H54 (cell line): ENCODE results near the gene SRCAP.
A peak's percentile ranks its signal among the peaks of the same experiment; 100 is the strongest.

Source experiments
- DNase-seq: peaks from one replicate; pipeline ENCODE4 v3.0.0; 2011; ENCODE audit warnings: low spot score, mixed read lengths; ENCODE audit not compliant: insufficient read length
- FAIRE-seq: peaks from 3 replicates; lab custom pipeline; 2011; peaks lifted over from hg19 to GRCh38; lab: Jason Lieb, UNC
- POLR2A ChIP-seq: IDR thresholded peaks from 2 replicates; pipeline ENCODE4 v1.6.1; 2011; ENCODE audit warnings: low read depth, mild to moderate bottlenecking, low read length

The SRCAP gene

DNA sequence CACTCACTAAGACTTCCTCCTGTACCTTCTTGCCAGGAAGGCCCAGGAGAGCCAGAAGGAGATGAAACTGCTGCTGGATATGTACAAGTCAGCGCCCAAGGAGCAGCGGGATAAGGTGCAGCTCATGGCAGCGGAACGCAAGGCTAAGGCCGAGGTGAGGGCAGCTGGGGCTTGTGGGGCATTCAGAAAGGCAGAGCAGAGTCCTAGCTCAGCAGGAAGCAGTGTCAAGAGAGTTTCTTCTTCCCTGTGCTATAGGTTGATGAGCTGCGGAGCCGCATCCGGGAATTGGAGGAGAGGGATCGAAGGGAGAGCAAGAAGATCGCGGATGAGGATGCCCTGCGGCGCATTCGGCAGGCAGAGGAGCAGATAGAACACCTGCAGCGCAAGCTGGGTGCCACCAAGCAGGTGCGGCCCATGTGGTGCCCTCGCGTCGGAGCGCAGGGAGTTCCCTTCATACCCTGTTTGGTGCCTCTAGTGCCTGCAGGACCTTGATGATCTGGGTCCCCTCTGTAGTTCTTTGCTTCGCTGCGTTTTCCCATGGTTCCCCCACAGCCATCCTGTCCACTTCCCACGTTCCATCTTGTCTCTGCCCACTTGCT lies 69.7 kb downstream of the SRCAP start:
- no peak for TF ChIP-seq POLR2A
- DNase-seq (no peak), FAIRE-seq (no peak)

DNA sequence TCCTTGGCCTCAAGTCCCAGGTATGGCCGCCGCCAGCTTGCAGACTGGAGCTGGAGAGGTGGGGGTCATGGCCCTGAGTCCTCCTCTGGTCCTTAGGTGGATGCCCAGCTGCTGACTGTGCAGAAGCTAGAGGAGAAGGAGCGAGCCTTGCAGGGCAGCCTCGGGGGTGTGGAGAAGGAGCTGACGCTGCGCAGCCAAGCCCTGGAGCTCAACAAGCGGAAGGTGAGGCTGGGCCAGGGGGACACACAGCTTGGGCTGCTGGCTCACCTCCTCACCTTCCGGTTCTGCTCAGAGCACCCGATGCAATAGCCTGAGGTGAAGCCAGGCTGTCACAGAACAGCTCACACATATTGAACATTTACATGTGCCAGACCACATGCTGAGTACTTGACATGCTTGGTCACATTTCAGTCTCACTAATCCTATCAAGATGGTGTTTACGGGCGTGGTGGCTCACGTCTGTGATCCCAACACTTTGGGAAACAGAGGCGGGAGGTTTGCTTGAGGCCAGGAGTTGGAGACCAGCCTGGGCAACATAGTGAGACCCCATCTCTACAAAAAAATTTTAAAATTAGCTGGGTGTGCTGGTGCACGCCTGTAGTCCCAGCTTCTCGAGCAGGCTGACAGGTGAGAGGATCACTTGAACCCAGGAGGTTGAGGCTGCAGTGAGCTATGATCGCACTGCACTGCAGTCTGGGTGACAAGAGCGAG lies 70.6 kb downstream of the SRCAP start:
- DNase-seq (no peak), FAIRE-seq (no peak)
- no peak for TF ChIP-seq POLR2A

DNA sequence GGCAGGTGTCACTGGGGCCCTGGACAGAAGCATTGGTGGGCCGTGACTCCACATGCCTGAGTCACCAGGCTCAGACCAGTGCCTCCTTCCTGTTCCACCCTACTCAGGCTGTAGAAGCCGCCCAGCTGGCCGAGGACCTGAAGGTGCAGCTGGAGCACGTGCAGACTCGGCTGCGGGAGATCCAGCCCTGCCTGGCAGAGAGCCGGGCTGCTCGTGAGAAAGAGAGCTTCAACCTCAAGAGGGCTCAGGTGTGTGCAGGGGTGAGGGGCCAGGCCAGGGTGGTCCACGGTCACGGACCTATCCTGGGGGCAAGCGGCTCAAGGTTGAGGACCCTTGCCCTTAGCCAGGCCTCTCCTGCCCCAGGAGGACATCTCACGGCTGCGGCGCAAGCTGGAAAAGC lies 72.8 kb downstream of the SRCAP start:
- no peak for FAIRE-seq
- TF ChIP-seq POLR2A: no peak
- DNase-seq: no peak

DNA sequence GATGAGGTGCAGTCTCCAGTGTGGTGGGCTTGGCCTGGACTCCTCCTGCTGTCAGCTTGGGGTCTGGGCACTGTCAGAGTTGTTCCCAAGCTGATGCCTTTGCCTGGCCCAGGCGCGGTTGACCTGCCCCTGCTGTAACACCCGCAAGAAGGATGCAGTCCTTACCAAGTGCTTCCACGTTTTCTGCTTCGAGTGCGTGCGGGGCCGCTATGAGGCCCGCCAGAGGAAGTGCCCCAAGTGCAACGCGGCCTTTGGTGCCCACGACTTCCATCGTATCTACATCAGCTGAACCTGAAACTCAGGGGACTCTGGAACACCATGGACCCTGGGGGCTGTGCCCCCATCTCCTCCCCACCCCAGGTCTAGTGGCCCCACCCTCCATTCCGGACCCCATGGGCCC lies 74.9 kb downstream of the SRCAP start:
- FAIRE-seq (no peak), DNase-seq (no peak)
- TF ChIP-seq POLR2A: no peak

DNA sequence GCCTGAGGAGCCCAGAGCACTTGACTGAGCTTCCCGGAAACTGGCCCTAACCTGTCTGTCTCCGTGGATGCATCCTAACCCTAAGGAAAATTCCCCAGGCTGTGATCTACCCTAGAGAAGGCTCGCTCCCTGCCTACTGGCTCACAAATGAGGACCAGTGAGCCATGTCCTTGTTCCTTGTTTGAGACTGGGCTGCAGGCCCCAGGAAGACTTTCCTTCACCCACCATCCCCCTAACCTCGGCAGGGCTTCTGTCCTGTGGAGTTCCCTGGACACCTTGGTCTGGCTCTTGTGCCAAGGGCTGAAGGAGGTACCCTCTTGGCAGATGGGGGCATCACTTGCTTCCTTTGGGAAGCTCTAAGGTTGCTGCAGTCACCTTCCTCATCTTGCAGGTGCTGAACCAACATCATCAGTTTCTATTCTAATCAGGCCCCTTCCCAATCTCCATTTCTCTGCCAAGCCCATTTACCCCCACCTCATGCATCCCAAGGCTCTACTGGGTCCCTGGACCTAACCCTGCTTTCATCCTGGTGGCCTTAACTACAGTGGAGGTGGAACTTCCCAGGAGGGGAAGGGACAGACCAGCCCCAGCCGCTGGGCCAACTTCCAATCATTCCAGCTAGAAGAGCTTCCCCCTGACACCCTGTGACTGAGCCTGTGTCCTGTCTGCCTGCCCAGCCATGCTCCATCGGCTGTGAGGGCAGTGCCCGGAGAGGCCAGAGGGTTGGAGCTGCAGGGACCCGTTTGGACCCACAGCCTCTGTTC lies 75.6 kb downstream of the SRCAP start:
- DNase-seq (no peak), FAIRE-seq (no peak)
- TF ChIP-seq POLR2A: no peak

DNA sequence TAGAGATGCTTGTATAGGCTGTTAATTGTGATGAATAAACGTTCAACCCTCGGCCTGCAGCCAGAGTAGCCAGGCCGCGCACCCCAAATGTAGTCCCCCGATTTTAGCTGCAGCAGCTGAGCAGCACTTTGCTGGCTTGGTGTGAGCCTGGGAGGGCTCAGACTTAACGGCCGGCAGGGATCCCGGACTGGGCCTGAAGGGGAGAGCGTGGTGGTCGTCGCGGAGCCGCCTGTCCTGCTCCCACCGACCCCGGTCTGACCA lies 76.1 kb downstream of the SRCAP start:
- TF ChIP-seq POLR2A: no peak
- FAIRE-seq: no peak
- DNase-seq: no peak

DNA sequence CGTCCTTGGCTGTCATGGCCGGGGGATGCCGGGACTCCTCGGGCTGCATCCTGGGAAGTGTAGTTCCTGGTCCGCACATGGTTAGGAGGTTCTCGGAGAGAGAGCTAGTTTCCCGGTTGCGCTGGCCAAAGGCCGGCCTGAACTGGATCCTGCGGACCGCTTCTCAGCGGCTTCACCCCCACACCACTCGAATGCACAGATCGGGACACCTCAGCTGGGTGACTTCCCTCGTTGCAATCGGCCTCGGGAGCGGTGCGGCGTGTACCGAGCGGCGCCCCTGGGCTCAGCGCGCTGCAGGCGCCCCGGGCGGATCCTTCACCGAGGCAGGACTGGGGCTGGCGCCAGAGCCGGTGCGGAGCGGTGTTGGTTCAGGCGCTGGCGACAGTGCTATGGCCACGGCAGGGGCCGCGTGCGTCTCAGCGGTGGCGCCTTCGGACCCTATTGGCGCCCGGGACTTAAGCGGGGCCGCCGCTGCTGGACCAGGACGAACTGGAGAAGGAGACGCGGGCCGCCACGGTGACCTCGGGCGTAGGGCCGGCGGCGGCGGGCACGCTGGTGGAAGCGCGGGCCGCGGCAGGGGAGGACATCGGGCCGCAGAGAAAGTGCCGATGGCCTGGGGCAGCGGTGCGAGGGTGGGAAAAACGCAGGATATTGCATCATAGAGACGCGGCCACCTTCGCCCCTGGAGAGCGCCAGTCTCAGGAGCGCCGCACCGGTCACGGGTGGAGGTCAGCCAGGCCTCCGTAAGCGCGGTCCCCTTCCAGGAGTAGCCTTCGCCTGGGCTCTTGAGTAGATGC lies 76.6 kb downstream of the SRCAP start:
- TF ChIP-seq POLR2A: 0 out of 2 replicates have a peak, but pooled peaks have one; percentile 5
- DNase-seq: no peak
- no peak for FAIRE-seq

DNA sequence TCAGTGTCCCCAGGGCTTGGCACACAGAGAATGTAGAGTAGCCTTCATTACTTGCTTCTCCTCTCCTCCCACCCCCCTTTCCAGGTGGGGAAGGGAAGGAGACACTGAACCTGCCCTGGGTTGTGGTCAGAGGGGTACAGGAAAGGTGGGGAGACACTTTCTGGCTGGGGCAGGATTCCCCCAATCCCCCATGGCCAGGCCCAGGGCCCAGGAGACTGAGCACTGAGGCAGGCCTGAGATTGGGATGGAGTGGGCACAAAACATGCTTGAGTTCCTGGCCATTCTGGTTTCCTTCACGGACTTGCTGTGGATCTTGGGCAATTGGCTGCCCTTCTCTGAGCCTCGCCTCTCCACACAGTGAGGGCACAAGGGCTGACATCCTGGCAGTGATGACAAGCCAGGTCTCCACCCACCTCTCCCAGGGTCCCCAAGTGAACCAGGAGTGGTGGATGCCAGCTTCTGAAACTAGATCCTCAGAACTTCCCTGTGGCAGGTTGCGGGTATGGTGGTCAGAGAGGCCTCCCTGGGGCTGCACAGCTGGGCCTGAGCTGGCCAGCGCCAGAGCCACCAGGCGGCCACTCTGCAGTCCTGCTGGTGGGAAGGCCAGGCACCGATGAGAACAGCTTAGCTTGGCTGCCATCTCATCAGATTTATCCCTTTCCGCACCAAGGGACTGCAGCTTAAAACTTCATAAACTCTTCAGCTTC lies 78.8 kb downstream of the SRCAP start:
- no peak for FAIRE-seq
- no peak for DNase-seq
- TF ChIP-seq POLR2A: no peak

DNA sequence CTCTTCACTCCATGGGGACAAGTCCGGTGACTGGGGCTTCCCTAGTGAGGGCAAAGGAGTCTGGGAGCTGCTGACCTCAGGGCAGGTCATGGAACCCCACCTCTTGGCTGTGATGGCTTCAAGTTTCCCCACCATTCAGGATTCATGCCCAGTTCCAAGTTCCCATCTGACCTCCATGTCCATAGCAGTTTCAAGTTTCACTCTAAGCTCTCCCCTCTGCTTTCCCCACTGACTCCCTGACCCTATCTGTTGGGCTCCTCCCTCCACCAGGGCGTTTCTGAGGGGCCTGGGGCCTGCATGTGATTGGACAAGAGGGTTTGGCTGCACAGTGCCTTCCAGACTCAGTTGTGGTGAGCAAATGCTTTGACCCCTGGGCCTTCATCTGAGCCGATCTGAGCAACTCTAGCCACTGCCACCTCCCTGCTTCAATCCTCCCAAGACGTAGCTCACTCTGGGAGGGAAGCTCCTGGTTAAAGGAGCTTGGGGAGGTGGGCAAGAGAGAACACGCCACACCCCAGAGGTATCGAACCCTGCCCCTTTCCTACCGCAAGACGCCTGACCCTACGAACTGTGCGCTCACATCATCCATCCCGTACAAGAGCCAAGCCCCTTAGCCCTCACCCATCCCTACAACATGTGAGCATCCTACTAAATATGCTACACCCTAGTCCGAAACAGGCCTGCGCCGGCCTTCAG lies 79.7 kb downstream of the SRCAP start:
- TF ChIP-seq POLR2A: no peak
- DNase-seq (no peak), FAIRE-seq (no peak)

DNA sequence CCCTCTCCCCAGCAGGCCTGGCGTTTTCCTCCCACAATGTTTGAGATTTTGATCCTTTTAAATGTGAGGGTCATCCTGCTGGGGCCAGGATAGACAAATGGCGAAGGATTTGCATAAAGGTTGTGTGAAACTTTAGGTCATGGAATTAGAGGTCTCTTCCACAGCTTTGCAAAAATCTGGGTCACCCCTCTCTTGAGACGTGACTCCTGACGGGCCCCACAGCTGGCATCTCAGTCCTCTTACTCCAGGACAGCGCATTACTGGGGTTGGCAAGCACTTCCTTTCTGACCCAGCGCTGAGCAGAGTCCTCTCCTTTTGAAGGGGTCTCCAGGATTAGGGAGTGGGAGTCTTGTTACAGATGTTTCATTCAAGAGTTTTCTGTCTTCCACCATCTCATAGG lies 80.6 kb downstream of the SRCAP start:
- no peak for FAIRE-seq
- DNase-seq: no peak
- TF ChIP-seq POLR2A: no peak

DNA sequence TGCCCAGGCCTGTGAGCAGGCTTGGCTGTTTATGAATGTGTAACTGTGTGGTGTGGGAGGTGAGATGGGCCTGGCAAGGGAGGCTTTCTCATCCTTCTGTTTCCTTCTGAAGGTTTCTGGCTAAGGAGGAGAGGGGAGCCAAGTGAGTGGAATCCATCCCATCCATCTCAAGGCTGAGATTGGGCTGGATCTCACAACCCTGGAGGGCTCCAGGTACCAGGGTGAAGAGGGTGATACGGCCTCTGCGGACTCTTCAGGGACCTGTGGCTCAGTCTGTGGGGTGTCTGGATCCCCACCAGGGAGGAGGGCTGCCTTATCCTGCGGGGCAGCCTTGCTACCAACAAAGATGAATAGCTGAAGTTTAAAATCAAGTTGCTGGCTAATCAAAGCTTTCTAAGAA lies 81.0 kb downstream of the SRCAP start:
- FAIRE-seq (no peak), DNase-seq (no peak)
- no peak for TF ChIP-seq POLR2A

DNA sequence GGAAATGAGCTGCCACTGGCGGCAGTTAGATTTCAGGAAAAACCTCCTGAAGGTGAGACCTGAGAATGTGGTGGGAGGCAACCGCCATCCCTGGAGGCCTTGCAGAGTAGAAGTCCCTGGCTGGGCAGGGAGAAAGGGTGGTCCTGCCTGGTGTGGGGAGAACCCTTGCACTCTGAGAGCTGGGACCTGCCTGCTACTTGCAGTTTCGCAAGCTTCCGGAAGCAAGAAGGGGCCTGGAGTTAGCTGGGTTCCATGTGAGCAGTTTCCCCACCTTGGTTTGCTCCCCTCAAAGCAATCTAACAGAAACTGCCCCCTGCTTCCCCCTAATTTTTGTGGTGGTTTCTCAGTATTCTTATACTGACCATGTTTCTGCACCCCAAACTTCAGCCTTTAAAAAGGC lies 81.6 kb downstream of the SRCAP start:
- FAIRE-seq (no peak), DNase-seq (no peak)
- TF ChIP-seq POLR2A: no peak
